Measurements from ENCODE around the gene RHOT1.
A peak's percentile ranks its signal among the peaks of the same experiment; 100 is the strongest.
"Not testable (repeated sequence)": the region's sequence is repeated elsewhere in the genome, so short reads cannot be mapped to it uniquely, and the experiment has no call there.

RHOT1 gene

DNA sequence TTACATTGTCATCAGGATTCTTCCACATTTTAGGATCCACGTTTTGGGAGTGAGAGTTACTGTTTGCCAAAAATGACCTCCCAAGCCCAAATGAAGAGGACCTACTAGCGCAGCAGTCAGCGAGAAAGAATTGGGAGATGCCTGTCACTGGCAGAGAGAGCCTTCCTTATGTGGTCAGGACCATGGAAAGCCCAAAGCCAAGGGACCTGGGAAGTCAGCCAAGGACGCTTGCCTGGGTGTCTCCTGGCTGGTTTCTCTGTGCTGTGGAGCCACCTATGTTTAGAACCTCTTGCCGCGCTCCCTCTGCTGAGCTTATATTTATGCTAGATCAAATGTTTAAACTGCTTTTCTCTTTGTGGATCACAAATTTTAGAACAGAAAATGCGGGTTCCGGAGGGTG lies 98.4 kb downstream of the RHOT1 start:
- DNase-seq, result no peak

- DNase-seq, result no peak
Observed at GRCh38 chr17:32241640-32242039, 99.3 kb downstream of the RHOT1 start.

GRCh38 chr17:32249475-32249874 lies 107.2 kb downstream of the RHOT1 start:
- DNase-seq, result no peak

- DNase-seq, result peak in 2 of 4 experiments; percentile 16 to 23
Observed at GRCh38 chr17:32253117-32253611, 110.9 kb downstream of the RHOT1 start.

DNA sequence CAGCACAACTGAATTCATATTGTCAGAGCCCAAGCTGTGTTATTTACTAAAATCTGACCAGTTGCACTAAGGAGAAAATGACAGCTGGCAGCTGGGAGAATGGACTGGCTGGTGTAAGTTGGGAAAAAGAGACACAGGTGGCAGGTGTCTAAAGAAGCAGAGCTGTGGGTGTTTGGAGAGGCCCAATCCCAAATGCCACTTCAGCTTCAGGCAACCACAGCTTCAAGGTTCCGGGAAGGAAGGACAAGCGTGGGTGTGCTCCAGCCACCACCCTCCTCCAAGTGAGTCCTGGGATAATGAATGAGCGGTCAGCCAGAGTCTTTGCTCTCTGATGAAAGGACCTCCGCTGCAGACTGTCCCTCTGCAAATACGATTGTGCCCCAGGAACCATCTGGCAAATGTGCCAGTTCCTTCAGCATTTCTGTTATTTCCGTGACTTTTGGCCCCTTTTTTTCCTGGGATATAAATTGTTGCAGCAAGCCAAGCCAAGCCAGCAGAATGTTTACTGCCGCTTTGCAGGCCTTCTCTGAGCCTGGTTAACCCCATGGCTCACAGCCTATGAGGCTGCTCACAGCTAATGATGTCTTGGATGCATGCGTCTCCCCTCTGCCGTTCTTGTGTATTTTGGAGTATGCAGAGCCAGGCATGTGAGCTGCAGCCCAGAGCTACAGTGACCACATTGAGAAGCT lies 113.9 kb downstream of the RHOT1 start:
- DNase-seq, result no peak

- DNase-seq, result no peak
Observed at GRCh38 chr17:32256701-32257019, 114.4 kb downstream of the RHOT1 start.

- no peak for DNase-seq
Observed at GRCh38 chr17:32258383-32259140, 116.3 kb downstream of the RHOT1 start.

DNA sequence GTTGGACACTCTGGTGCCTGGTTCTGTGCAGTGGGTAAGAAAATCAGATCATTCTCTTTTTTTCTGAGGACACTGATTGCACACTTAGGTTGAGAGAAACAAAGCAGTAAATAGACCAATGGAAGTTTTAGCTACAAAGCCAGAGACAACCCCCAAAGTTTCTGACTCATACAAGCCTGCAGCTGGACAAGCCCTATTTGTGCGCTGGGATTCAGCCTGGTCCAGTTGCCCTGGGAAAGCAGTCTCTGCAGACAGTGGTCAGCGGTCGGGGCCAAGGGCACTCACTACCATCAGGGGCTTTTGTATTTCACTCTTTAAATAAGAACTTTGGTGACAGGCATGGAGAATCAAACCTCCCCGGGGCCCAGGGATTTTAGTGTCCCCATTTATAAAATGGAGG lies 117.3 kb downstream of the RHOT1 start:
- no peak for DNase-seq

DNA sequence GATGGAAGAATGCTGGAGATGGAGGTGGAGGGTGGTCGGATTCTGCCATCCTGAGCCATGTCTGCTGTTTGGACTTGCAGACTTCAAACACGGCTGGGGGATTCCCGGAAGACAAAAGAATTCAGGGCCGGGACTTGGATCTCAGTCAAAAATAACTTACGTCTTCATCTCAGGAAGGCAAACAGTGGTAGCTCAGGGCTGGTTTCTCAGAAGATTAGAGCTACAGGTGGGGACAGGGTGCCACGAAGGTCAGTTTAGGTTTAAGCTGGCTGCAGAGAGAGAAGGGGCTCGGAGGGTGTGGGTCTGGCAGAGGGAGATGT lies 119.1 kb downstream of the RHOT1 start:
- DNase-seq, result no peak

GRCh38 chr17:32261936-32262510 lies 119.7 kb downstream of the RHOT1 start:
- no peak for DNase-seq

DNA sequence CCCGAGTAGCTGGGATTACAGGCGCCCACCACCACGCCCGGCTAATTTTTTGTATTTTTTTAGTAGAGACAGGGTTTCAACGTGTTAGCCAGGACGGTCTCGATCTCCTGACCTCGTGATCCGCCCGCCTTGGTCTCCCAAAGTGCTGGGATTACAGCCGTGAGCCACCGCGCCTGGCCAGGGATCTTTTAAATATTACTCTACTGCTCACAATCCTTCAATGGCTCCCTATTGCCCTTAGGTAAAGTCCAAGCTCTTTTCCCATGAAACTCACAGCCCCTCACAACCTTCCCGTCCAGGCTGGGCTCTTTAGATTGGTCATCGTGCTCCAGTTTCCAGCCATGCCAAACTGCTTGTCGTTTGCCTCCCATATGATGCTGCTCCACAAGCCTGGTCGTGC lies 121.2 kb downstream of the RHOT1 start:
- DNase-seq, result not testable (repeated sequence)

GRCh38 chr17:32264140-32264799 lies 122.0 kb downstream of the RHOT1 start:
- DNase-seq, result no peak

- no peak for DNase-seq
Observed at GRCh38 chr17:32264823-32265191, 122.5 kb downstream of the RHOT1 start.

GRCh38 chr17:32265192-32265923 lies 123.1 kb downstream of the RHOT1 start, which contains the start of gene RHBDL3:
RHBDL3 (plus strand) TSS chr17:32265832; CDS start chr17:32266190, 358 bp downstream.
- no peak for DNase-seq

GRCh38 chr17:32266051-32266388 lies 123.7 kb downstream of the RHOT1 start:
- DNase-seq, result no peak

GRCh38 chr17:32266389-32267301 lies 124.3 kb downstream of the RHOT1 start:
- no peak for DNase-seq

DNA sequence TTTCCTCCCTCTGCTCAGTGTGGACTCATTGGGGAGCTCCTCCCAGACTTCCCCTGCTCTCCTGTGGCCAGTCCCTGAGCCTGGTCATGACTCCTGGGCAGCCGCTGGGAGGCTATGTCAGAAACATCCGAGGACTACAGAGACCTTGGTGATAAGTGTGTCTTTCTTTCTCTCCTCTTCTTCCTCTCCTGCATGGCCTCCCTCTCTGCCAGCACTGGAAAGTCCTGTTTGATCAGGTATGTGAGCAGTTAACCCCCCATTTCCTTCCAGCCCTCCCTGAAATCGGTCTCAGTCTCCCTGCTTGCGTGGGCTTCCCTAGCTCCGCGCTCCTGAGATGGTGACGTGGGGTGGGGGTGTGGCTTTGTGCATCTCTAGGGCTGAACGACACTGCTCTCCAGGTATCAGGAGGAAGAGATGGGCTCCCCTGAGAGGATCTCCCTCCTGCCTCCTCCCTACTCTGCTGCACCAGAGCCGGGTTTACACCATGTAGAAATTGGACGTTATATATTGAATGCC lies 125.4 kb downstream of the RHOT1 start:
- DNase-seq, result no peak

DNA sequence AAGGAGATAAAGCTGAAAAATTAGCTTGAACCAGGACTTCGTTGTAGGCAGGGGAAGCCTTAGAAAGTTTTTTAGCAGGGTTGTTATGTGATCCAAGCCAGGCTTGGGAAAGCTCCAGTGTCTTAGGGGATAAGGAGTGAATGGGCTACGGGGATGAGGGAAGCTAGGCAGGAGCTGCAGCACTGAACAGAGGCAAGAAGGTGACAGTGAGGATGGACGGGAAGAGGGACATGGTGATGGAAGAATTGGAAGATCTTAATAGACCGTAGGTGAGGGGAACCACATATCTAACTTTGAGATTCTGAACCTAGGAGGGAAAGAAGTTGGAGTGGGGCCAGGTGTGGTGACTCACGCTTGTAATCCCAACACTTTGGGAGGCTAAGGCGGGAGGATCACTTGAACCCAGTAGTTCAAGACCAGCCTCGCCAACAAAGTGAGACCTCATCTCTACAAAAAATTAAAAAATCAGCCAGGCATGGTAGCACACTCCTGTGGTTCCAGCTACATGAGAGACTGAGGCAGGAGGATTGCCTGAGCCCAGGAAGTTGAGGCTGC lies 126.5 kb downstream of the RHOT1 start:
- DNase-seq, result no peak

DNA sequence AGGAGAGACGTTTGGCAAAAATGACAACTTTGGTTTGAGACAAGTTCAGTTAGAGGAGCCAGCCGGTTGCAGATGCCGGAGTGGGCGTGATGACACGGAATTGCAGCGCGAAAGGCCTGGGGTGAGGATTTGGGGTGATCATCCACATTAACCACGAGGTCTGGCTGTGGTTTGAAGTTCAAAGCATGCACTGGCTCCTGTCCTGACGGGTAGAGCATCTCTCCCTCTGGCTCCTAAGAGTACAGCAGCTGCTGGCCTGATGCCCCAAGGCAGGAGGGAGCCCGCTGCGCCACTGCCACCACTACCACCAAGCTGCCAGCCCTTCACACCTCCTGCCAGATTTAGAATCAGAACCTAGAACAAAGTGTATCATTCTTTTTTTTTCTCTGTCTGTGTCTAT lies 127.1 kb downstream of the RHOT1 start:
- DNase-seq, result no peak

DNA sequence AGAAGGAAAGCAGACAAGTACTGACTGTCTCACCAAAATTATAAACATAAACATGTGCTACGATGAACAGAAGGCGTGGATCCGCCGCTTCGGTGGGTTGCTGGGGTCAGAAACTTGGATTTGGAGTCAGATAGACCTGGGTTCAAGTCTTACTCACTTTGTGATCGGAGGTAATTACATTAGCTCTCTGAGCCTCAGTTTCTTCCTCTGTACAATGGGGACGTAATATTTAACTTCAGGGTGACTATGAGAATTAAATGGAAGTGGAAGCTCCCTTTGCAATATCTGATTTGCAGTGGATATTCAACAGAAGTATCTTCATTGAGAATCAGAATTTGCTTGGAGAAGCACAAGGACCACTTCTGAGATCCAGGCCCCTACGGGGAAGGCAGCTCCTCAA lies 129.5 kb downstream of the RHOT1 start:
- no peak for DNase-seq

GRCh38 chr17:32274101-32274500 lies 131.8 kb downstream of the RHOT1 start:
- no peak for DNase-seq

All from activated naive CD4-positive, alpha-beta T cell (primary cell).